ENCODE results near the gene DNAJC5G. TPM values are rescaled to one million over a fixed set of nuclear protein-coding genes. Genes with fewer than 3 reads are reported as not detected.
A peak's percentile ranks its signal among the peaks of the same experiment; 100 is the strongest.

DNAJC5G gene
- total and polyA plus RNA-seq, 2 of the 13 experiments (the other 11 are each of a cell fraction or from before 2014, with no cell fraction given): 0.05 TPM; not detected in 1

DNA sequence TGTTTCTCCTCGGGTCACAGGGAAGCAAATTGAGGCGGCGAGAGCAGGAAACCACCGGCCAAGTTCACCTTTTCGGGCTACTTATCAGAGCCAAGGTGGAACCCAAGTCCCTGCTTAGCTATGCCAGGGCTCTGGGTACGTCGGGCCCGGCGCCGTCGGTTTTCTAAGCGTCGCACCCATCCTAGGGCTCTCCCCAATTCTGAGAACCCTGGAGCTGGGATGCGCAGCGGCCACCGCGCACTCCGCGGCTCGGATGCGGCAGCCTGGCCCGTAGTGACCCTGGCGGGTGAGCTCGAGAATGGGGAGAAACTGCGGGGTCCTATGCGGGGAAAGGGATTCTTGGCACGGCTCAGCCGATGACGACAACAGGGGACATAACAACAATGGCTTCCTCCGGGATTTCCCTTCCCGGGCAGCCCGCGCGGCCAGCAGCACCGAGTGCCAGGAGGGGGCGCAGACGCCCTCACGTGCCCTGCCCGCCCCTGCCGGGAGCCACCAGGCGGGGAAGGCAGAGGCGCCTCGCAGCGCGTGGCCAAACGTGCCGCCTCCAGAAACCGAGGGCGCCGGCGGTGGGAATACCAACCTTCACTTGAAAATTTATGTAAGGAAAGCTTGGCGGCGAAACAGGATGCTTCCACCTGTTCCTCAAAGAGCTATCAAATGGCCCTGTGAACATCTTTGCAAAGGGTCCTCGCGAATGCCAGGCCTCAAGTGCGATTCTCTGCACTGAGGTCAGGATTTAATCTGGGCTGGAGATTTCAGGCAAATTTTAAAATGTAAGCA lies 10.3 kb upstream of the DNAJC5G start (continued):
- TF ChIP-seq KDM5A (IDR thresholded peaks at IDR 0.05; ENCODE audit: borderline replicate concordance, low read length) (no peak), KAT2B (IDR thresholded peaks at IDR 0.05; ENCODE audit: borderline replicate concordance, low read depth, low read length) (no peak), SMAD3 (CRISPR knock-in tag; IDR thresholded peaks at IDR 0.05) (no peak; the same call in 1 of the 2 replicates), SRY (CRISPR knock-in tag; IDR thresholded peaks at IDR 0.05) (peak; percentile 88), HNF4A (CRISPR knock-in tag; IDR thresholded peaks at IDR 0.05) (no peak), NCOA5 (CRISPR knock-in tag; IDR thresholded peaks at IDR 0.05) (no peak), PREB (CRISPR knock-in tag; IDR thresholded peaks at IDR 0.05) (no peak), ZMAT3 (CRISPR knock-in tag; conservative IDR thresholded peaks at IDR 0.05) (0 out of 2 replicates have a peak, but pooled peaks have one; percentile 82), TEAD2 (CRISPR knock-in tag; IDR thresholded peaks at IDR 0.05) (0 out of 2 replicates have a peak, but pooled peaks have one; percentile 48), PHB2 (IDR thresholded peaks at IDR 0.05; ENCODE audit: partially characterized antibody) (no peak), MYNN (CRISPR knock-in tag; IDR thresholded peaks at IDR 0.05; ENCODE audit: low read depth) (no peak), MLLT10 (CRISPR knock-in tag; IDR thresholded peaks at IDR 0.05) (no peak), RARA (CRISPR knock-in tag; IDR thresholded peaks at IDR 0.05) (peak; percentile 28; the same call in 1 of the 2 replicates), KDM5B (CRISPR knock-in tag; IDR thresholded peaks at IDR 0.05; ENCODE audit: borderline replicate concordance) (no peak; the same call in 1 of the 2 replicates), ZNF777 (CRISPR knock-in tag; IDR thresholded peaks at IDR 0.05) (peak; percentile 99), RELA (CRISPR knock-in tag; IDR thresholded peaks at IDR 0.05) (peak; percentile 66; the same call in 1 of the 2 replicates), PCBP1 (IDR thresholded peaks at IDR 0.05; ENCODE audit: borderline replicate concordance, low read depth, low read length) (no peak), ELF4 (CRISPR knock-in tag; IDR thresholded peaks at IDR 0.05; ENCODE audit: borderline replicate concordance) (peak; percentile 57; the same call in 1 of the 2 replicates), ZNF784 (CRISPR knock-in tag; IDR thresholded peaks at IDR 0.05; ENCODE audit: borderline replicate concordance) (no peak), HNRNPUL1 (IDR thresholded peaks at IDR 0.05; ENCODE audit: low read depth, low read length) (no peak), ZSCAN20 (CRISPR knock-in tag; IDR thresholded peaks at IDR 0.05; ENCODE audit: borderline replicate concordance) (peak; percentile 37; the same call in 1 of the 2 replicates), RAD21 (CRISPR knock-in tag; IDR thresholded peaks at IDR 0.05) (peak; percentile 88)
- TF ChIP-seq, protein P1, sequence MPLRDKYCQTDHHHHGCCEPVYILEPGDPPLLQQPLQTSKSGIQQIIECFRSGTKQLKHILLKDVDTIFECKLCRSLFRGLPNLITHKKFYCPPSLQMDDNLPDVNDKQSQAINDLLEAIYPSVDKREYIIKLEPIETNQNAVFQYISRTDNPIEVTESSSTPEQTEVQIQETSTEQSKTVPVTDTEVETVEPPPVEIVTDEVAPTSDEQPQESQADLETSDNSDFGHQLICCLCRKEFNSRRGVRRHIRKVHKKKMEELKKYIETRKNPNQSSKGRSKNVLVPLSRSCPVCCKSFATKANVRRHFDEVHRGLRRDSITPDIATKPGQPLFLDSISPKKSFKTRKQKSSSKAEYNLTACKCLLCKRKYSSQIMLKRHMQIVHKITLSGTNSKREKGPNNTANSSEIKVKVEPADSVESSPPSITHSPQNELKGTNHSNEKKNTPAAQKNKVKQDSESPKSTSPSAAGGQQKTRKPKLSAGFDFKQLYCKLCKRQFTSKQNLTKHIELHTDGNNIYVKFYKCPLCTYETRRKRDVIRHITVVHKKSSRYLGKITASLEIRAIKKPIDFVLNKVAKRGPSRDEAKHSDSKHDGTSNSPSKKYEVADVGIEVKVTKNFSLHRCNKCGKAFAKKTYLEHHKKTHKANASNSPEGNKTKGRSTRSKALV (CRISPR knock-in tag; IDR thresholded peaks at IDR 0.05): peak; percentile 97
- TF ChIP-seq, protein P2, sequence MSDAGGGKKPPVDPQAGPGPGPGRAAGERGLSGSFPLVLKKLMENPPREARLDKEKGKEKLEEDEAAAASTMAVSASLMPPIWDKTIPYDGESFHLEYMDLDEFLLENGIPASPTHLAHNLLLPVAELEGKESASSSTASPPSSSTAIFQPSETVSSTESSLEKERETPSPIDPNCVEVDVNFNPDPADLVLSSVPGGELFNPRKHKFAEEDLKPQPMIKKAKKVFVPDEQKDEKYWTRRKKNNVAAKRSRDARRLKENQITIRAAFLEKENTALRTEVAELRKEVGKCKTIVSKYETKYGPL (CRISPR knock-in tag; IDR thresholded peaks at IDR 0.05): no peak
- TF ChIP-seq, protein P3, sequence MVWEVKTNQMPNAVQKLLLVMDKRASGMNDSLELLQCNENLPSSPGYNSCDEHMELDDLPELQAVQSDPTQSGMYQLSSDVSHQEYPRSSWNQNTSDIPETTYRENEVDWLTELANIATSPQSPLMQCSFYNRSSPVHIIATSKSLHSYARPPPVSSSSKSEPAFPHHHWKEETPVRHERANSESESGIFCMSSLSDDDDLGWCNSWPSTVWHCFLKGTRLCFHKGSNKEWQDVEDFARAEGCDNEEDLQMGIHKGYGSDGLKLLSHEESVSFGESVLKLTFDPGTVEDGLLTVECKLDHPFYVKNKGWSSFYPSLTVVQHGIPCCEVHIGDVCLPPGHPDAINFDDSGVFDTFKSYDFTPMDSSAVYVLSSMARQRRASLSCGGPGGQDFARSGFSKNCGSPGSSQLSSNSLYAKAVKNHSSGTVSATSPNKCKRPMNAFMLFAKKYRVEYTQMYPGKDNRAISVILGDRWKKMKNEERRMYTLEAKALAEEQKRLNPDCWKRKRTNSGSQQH (CRISPR knock-in tag; IDR thresholded peaks at IDR 0.05; ENCODE audit: low read depth): peak; percentile 80; the same call in 1 of the 2 replicates
